SK-N-SH treated with all-trans-retinoic acid at 6 μM for 48 hours (cell line): ENCODE results near the gene SERPINF2.
"Not testable (repeated sequence)": the region's sequence is repeated elsewhere in the genome, so short reads cannot be mapped to it uniquely, and the experiment has no call there.

Source experiments
- ARNTL ChIP-seq: fragments of 450-650 bp; formaldehyde crosslinking; IDR thresholded peaks from 2 replicates; pipeline ENCODE4 v1.5.0; 2020; ENCODE audit warnings: low read depth, mild to moderate bottlenecking, moderate library complexity, borderline replicate concordance
- BACH2 ChIP-seq: fragments of 250-450 bp; sonication (Bioruptor Pico); IDR thresholded peaks from 2 replicates; pipeline ENCODE4 v1.9.0; 2021; ENCODE audit warnings: mild to moderate bottlenecking, borderline replicate concordance
- CSDC2 ChIP-seq: fragments of 250-450 bp; sonication (Bioruptor Pico); IDR thresholded peaks from 2 replicates; pipeline ENCODE4 v1.5.0; 2020; ENCODE audit warnings: mild to moderate bottlenecking, moderate library complexity
- GLIS3 ChIP-seq: fragments of 250-450 bp; sonication (Bioruptor Pico); IDR thresholded peaks from 2 replicates; pipeline ENCODE4 v1.5.0; 2020; ENCODE audit warnings: mild to moderate bottlenecking, moderate library complexity
- PATZ1 ChIP-seq: fragments of 250-450 bp; sonication (Bioruptor Pico); IDR thresholded peaks from 2 replicates; pipeline ENCODE4 v1.8.0; 2020; ENCODE audit warnings: mild to moderate bottlenecking, moderate library complexity, borderline replicate concordance
- RARB ChIP-seq: fragments of 250-450 bp; sonication (Bioruptor Pico); IDR thresholded peaks from 2 replicates; pipeline ENCODE4 v1.8.0; 2021; ENCODE audit warnings: mild to moderate bottlenecking, moderate library complexity
- SNAI2 ChIP-seq: fragments of 250-450 bp; sonication (Bioruptor Pico); IDR thresholded peaks from 2 replicates; pipeline ENCODE4 v1.5.0; 2020; ENCODE audit warnings: mild to moderate bottlenecking, moderate library complexity
- TCF4 ChIP-seq: fragments of 250-450 bp; sonication (Bioruptor Pico); IDR thresholded peaks from 2 replicates; pipeline ENCODE4 v1.8.0; 2021; ENCODE audit warnings: mild to moderate bottlenecking, moderate library complexity, borderline replicate concordance
- TSHZ2 ChIP-seq: fragments of 250-450 bp; sonication (Bioruptor Pico); IDR thresholded peaks from 2 replicates; pipeline ENCODE4 v1.5.0; 2020; ENCODE audit warnings: mild to moderate bottlenecking, moderate library complexity
- ZC3H10 ChIP-seq: fragments of 250-450 bp; sonication (Bioruptor Pico); IDR thresholded peaks from 2 replicates; pipeline ENCODE4 v1.5.1; 2021; ENCODE audit warnings: mild to moderate bottlenecking, moderate library complexity
- ZFP3 ChIP-seq: fragments of 250-450 bp; sonication (Bioruptor Pico); IDR thresholded peaks from 2 replicates; pipeline ENCODE4 v1.5.0; 2020; ENCODE audit warnings: mild to moderate bottlenecking, moderate library complexity
- ZFP30 ChIP-seq: fragments of 450-650 bp; formaldehyde crosslinking; IDR thresholded peaks from 2 replicates; pipeline ENCODE4 v1.5.0; 2022; ENCODE audit warnings: mild to moderate bottlenecking, moderate library complexity
- ZNF565 ChIP-seq: fragments of 450-650 bp; formaldehyde crosslinking; conservative IDR thresholded peaks from 2 replicates; pipeline ENCODE4 v1.5.0; 2020; ENCODE audit warnings: low read depth, mild to moderate bottlenecking, moderate library complexity

- TF ChIP-seq CSDC2; RARB; TSHZ2; ZFP3 (CRISPR knock-in tag); ARNTL (CRISPR knock-in tag); ZC3H10; PATZ1 (CRISPR knock-in tag); ZFP30 (CRISPR knock-in tag); TCF4 (CRISPR knock-in tag); SNAI2 (CRISPR knock-in tag); ZNF565; BACH2; GLIS3 (CRISPR knock-in tag): not testable (repeated sequence)
Measured at GRCh38 chr17:1699891-1700290, 42.8 kb upstream of the SERPINF2 start.
